ENCODE results near the gene WDR81. TPM values are rescaled to one million over a fixed set of nuclear protein-coding genes. Genes with fewer than 3 reads are reported as not detected.

The WDR81 gene
- total RNA-seq, 1 donor from 2014 or later = 16.2 TPM

DNA sequence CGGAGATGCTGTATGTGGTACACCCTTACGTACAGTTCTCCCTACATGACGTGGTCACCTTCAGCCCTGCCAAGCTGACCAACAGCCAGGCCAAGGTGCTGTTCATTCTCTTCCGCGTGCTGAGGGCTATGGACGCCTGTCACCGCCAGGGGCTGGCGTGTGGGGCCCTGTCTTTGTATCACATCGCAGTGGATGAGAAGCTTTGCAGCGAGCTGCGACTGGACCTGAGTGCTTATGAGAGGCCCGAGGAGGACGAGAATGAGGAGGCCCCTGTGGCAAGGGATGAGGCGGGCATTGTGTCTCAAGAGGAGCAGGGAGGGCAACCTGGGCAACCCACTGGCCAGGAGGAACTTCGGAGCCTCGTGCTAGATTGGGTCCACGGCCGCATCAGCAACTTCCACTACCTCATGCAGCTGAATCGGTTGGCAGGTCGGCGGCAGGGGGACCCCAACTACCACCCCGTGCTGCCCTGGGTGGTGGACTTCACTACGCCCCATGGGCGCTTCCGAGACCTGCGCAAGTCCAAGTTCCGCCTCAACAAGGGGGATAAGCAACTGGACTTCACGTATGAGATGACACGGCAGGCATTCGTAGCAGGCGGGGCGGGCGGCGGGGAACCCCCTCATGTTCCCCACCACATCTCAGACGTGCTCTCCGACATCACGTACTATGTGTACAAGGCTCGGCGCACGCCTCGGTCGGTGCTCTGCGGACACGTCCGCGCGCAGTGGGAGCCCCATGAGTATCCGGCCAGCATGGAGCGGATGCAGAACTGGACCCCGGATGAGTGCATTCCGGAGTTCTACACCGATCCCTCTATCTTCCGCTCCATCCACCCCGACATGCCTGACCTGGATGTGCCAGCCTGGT lies 1.4 kb downstream of the WDR81 start:
- H3K4me3 Mint-ChIP-seq (ENCODE audit: unreplicated experiment) = peak overlapping the region; percentile 58
- H3K27ac Mint-ChIP-seq (ENCODE audit: unreplicated experiment) = no peak overlapping the region
- H3K36me3 Mint-ChIP-seq (ENCODE audit: low read depth) = peaks cover 2% of the 10 kb centered on the region
- no peak for DNase-seq (ENCODE audit: low spot score)
- peaks cover 29% of the 10 kb centered on the region for H3K4me1 Mint-ChIP-seq (ENCODE audit: low read depth)
- no peaks in the 10 kb centered on the region for H3K27me3 Mint-ChIP-seq (ENCODE audit: low read depth)
- TF ChIP-seq CTCF (IDR thresholded peaks at IDR 0.05) = no peak
- H3K9me3 Mint-ChIP-seq (ENCODE audit: low read depth) = no peaks in the 10 kb centered on the region

GRCh38 chr17:1726626-1727257 lies 2.2 kb downstream of the WDR81 start:
- no peaks in the 10 kb centered on the region for H3K27me3 Mint-ChIP-seq (ENCODE audit: low read depth)
- no peak for DNase-seq (ENCODE audit: low spot score)
- no peak overlapping the region for H3K27ac Mint-ChIP-seq (ENCODE audit: unreplicated experiment)
- H3K4me1 Mint-ChIP-seq (ENCODE audit: low read depth) = peaks cover 29% of the 10 kb centered on the region
- H3K9me3 Mint-ChIP-seq (ENCODE audit: low read depth) = no peaks in the 10 kb centered on the region
- H3K4me3 Mint-ChIP-seq (ENCODE audit: unreplicated experiment) = no peak overlapping the region
- H3K36me3 Mint-ChIP-seq (ENCODE audit: low read depth) = peaks cover 4% of the 10 kb centered on the region
- TF ChIP-seq CTCF (IDR thresholded peaks at IDR 0.05) = no peak

DNA sequence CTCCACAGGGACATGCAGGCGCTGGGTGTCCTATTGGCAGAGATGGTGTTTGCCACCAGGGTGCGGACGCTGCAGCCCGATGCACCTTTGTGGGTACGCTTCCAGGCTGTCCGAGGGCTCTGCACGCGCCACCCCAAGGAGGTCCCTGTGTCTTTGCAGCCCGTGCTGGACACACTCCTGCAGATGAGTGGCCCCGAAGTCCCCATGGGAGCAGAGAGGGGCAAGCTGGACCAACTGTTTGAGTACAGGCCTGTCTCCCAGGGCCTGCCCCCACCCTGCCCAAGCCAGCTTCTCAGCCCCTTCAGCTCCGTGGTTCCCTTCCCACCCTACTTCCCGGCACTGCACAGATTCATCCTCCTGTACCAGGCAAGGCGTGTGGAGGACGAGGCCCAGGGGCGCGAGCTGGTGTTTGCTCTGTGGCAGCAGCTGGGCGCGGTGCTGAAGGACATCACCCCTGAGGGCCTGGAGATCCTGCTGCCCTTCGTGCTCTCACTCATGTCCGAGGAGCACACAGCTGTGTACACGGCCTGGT lies 2.8 kb downstream of the WDR81 start:
- Mint-ChIP-seq H3K9me3 (ENCODE audit: low read depth) (no peaks in the 10 kb centered on the region), H3K4me3 (ENCODE audit: unreplicated experiment) (no peak overlapping the region), H3K36me3 (ENCODE audit: low read depth) (peaks cover 4% of the 10 kb centered on the region), H3K27ac (ENCODE audit: unreplicated experiment) (no peak overlapping the region), H3K27me3 (ENCODE audit: low read depth) (no peaks in the 10 kb centered on the region), H3K4me1 (ENCODE audit: low read depth) (peaks cover 29% of the 10 kb centered on the region)
- no peak for TF ChIP-seq CTCF (IDR thresholded peaks at IDR 0.05)
- no peak for DNase-seq (ENCODE audit: low spot score)

GRCh38 chr17:1727876-1728630 lies 3.5 kb downstream of the WDR81 start:
- Mint-ChIP-seq H3K27ac (ENCODE audit: unreplicated experiment) (no peak overlapping the region), H3K4me1 (ENCODE audit: low read depth) (peaks cover 26% of the 10 kb centered on the region), H3K36me3 (ENCODE audit: low read depth) (peaks cover 4% of the 10 kb centered on the region), H3K4me3 (ENCODE audit: unreplicated experiment) (no peak overlapping the region), H3K9me3 (ENCODE audit: low read depth) (no peaks in the 10 kb centered on the region), H3K27me3 (ENCODE audit: low read depth) (no peaks in the 10 kb centered on the region)
- DNase-seq (ENCODE audit: low spot score) = no peak
- TF ChIP-seq CTCF (IDR thresholded peaks at IDR 0.05) = no peak

DNA sequence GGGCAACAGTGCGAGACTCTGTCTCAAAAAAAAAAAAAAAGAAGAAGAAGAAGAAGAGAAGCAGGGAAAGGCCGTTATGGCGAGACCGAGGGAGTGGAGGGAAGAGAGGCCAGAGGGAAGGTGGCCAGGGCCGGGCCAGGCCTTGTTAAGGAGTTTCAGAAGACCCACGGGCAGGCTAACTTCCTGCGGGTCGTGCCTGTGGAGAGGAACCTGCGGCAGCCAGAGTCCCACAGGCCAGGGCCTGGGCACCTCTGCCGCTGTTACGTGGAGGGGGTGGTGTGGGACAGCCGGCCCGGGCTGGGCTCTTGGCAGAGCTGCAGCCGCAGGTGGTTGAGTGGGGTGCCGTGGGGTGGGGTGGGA lies 5.4 kb downstream of the WDR81 start:
- no peak overlapping the region for H3K27ac Mint-ChIP-seq (ENCODE audit: unreplicated experiment)
- H3K9me3 Mint-ChIP-seq (ENCODE audit: low read depth) = no peaks in the 10 kb centered on the region
- no peak overlapping the region for H3K4me3 Mint-ChIP-seq (ENCODE audit: unreplicated experiment)
- peaks cover 18% of the 10 kb centered on the region for H3K4me1 Mint-ChIP-seq (ENCODE audit: low read depth)
- no peaks in the 10 kb centered on the region for H3K27me3 Mint-ChIP-seq (ENCODE audit: low read depth)
- no peak for DNase-seq (ENCODE audit: low spot score)
- H3K36me3 Mint-ChIP-seq (ENCODE audit: low read depth) = peaks cover 8% of the 10 kb centered on the region
- TF ChIP-seq CTCF (IDR thresholded peaks at IDR 0.05) = no peak

Measured in chondrocyte (in vitro differentiated cells).